NT2/D1 (cell line): Measurements from ENCODE around the gene NAV2.

Experiments used
- DNase-seq: peaks from one replicate; pipeline ENCODE4 v3.0.0-alpha.2; 2011; ENCODE audit warnings: low read depth, low spot score
- H3K27me3 ChIP-seq: 2 replicates; pipeline ENCODE4 v1.6.0; 2011; ENCODE audit warnings: mild to moderate bottlenecking; ENCODE audit not compliant: insufficient read length, insufficient read depth
- H3K36me3 ChIP-seq: 2 replicates; pipeline ENCODE4 v1.6.1; 2011; ENCODE audit warnings: mild to moderate bottlenecking, low read length, mixed read lengths; ENCODE audit not compliant: insufficient read depth, insufficient read length
- H3K4me1 ChIP-seq: 2 replicates; pipeline ENCODE4 v1.5.1; 2011; ENCODE audit not compliant: insufficient read depth, insufficient read length
- H3K4me3 ChIP-seq: 2 replicates; pipeline ENCODE4 v1.5.1; 2011; ENCODE audit warnings: low read depth; ENCODE audit not compliant: insufficient read length
- H3K9ac ChIP-seq: 2 replicates; pipeline ENCODE4 v1.6.0; 2011; ENCODE audit warnings: low read depth; ENCODE audit not compliant: insufficient read length
- H3K9me3 ChIP-seq: 2 replicates; pipeline ENCODE4 v1.5.1; 2011; ENCODE audit warnings: mild to moderate bottlenecking, low read length; ENCODE audit not compliant: insufficient read depth
- SUZ12 ChIP-seq: IDR thresholded peaks from 2 replicates; pipeline ENCODE4 v1.6.1; 2011; ENCODE audit not compliant: insufficient read length, insufficient read depth; ENCODE audit errors: extremely low read depth
- YY1 ChIP-seq: IDR thresholded peaks from 2 replicates; pipeline ENCODE4 v1.6.1; 2011; ENCODE audit not compliant: insufficient read length, insufficient read depth
- ZNF274 ChIP-seq: IDR thresholded peaks from 2 replicates; pipeline ENCODE4 v1.6.1; 2011; ENCODE audit warnings: mild to moderate bottlenecking, low read depth, low read length

Gene NAV2

DNA sequence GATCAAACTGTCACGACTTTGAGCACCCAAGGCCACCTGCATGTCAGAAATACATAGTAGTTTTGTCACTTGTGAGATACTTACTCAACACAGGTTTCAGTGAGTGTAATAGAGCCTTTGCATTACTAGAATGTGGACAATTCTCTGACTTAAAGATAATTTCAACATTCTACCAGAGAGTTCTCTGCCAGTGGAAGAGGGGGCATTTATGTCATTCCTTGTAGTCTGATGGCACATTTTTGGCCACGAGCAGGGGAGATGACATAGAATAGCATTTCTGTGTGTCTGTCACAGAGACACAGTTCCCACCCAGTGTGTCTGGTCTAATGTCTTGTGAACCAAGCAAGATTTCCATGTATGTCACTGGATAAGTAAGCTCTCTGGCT, 335.1 kb downstream of the NAV2 start:
- H3K27me3 ChIP-seq = no peaks in the 10 kb centered on the region
- DNase-seq = no peak
- peaks cover 15% of the 10 kb centered on the region for H3K4me1 ChIP-seq
- no peaks in the 10 kb centered on the region for H3K9me3 ChIP-seq
- TF ChIP-seq SUZ12 (no peak), YY1 (no peak), ZNF274 (no peak)
- H3K9ac ChIP-seq = no peak overlapping the region
- H3K4me3 ChIP-seq = no peak overlapping the region
- peaks cover 81% of the 10 kb centered on the region for H3K36me3 ChIP-seq

DNA sequence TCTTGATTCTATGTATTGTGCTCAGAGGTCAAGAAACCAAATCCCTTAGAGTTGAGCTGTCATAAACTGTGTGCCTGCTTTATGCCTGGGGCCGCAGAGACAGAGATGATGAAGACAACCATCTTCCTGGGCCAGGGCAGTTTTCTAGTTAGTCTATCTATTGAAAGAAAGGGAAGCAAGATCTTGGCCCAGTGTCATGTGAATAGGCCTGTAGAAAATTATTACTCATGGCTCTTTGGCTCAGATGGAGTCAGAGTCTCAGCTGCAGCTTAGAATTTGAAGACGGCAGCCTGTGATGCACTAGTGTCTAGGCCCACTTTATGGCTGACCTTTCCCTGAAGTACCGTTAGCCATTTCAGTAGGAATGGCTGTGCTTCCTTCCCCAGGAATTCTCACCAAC, 335.6 kb downstream of the NAV2 start:
- H3K27me3 ChIP-seq = no peaks in the 10 kb centered on the region
- peaks cover 15% of the 10 kb centered on the region for H3K4me1 ChIP-seq
- DNase-seq = no peak
- no peak overlapping the region for H3K4me3 ChIP-seq
- no peaks in the 10 kb centered on the region for H3K9me3 ChIP-seq
- H3K36me3 ChIP-seq = peaks cover 83% of the 10 kb centered on the region
- no peak for TF ChIP-seq ZNF274
- TF ChIP-seq SUZ12 = no peak
- no peak for TF ChIP-seq YY1
- H3K9ac ChIP-seq = no peak overlapping the region

DNA sequence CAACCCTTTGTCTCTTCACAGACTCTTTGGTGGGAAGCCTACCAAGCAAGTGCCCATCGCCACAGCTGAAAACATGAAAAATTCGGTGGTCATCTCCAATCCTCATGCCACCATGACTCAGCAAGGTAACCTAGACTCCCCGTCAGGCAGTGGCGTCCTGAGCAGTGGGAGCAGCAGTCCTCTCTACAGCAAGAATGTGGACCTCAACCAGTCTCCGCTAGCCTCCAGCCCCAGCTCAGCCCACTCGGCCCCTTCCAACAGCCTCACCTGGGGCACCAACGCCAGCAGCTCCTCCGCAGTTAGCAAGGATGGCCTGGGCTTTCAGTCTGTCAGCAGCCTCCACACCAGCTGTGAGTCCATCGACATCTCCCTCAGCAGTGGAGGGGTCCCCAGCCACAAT, 336.1 kb downstream of the NAV2 start:
- Histone ChIP-seq H3K9me3 (no peaks in the 10 kb centered on the region), H3K9ac (no peak overlapping the region), H3K27me3 (no peaks in the 10 kb centered on the region), H3K36me3 (peaks cover 87% of the 10 kb centered on the region), H3K4me1 (peaks cover 15% of the 10 kb centered on the region), H3K4me3 (no peak overlapping the region)
- no peak for DNase-seq
- TF ChIP-seq YY1 (no peak), SUZ12 (no peak), ZNF274 (no peak)

DNA sequence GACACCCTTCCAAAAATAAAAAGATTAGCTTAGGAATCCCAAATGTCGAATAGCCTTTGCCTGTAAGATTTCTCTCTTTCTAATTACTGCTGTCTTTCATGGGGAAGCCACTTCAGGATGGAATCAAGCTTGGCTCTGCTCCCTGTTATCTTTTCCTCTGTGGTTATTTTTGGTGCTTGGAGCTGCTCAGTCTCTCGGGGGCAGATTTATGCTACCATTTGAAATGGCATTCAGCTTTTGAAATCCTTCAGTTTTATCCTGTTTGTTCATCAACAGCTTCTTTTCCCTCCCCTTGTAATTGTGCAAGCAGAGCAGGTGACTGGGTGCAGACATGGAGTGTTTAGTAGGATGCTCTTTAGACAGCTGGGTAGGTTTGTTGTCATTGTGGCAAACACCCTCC, 336.6 kb downstream of the NAV2 start:
- Histone ChIP-seq H3K4me1 (peaks cover 15% of the 10 kb centered on the region), H3K9me3 (no peaks in the 10 kb centered on the region), H3K9ac (no peak overlapping the region), H3K27me3 (no peaks in the 10 kb centered on the region), H3K4me3 (no peak overlapping the region), H3K36me3 (peaks cover 84% of the 10 kb centered on the region)
- TF ChIP-seq SUZ12 (no peak), YY1 (no peak), ZNF274 (no peak)
- DNase-seq = no peak

DNA sequence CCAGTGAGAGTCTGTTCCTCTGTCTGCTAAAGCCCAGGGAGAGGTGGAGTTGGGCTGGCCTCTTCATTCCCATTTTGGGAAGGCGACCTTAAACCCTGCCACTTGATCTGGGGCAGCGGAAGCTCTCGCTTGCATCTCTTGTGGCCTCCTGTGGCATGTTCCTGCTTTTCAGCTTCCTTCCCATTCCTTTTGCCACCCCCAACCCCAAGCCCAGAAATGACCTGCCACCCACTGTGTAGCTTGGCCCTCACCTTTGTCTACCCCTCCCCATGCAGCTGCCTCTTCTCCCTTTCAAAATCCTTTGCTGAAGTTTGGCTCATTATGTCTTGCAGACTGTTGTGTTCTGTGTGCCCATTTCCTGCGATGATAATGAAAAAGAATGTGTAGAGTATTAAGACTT, 337.4 kb downstream of the NAV2 start:
- H3K36me3 ChIP-seq = peaks cover 85% of the 10 kb centered on the region
- no peaks in the 10 kb centered on the region for H3K27me3 ChIP-seq
- H3K4me1 ChIP-seq = peaks cover 14% of the 10 kb centered on the region
- no peaks in the 10 kb centered on the region for H3K9me3 ChIP-seq
- no peak for DNase-seq
- TF ChIP-seq YY1 = no peak
- TF ChIP-seq SUZ12 = no peak
- TF ChIP-seq ZNF274 = no peak
- H3K9ac ChIP-seq = no peak overlapping the region
- H3K4me3 ChIP-seq = no peak overlapping the region

DNA sequence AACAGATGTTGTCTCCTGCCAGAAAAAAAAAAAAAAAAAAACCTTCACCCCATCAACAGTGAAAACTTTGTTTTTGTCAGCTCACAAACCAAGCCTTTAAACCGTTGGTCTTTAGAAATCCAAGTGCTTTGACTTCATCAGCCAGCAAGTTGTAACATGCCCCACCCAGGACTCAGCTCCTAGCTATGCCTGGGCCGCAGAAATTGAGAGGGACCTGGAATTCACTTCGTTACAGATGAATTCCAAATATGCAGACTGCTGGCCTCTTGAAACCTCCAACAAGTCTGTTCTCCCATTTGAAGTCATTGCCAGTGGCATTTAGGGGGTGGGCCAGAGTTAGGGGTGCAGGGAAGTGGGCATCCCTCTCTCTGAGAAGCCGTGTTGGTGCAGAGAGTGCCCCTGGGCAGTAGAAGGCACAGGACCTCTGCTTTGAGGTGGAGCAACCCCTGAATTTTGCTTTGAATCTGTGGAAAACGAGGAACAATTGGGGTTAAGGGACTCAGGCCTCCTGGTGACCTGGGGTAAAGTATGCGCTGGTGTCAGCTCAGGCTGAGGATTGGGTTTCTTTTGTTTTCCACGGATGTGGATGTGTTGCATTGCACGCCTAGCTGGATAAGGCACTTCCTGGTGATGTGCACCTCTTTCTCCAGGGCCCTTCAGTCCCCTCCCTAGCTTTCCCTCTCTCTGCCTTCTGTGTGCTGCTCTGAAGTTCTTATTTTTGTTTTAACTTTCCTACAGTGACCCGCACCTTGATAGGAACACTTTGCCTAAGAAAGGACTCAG, 338.1 kb downstream of the NAV2 start:
- Histone ChIP-seq H3K36me3 (peaks cover 85% of the 10 kb centered on the region), H3K9me3 (no peaks in the 10 kb centered on the region), H3K9ac (no peak overlapping the region), H3K27me3 (no peaks in the 10 kb centered on the region), H3K4me1 (peaks cover 12% of the 10 kb centered on the region), H3K4me3 (no peak overlapping the region)
- TF ChIP-seq SUZ12 (no peak), ZNF274 (no peak), YY1 (no peak)
- no peak for DNase-seq

DNA sequence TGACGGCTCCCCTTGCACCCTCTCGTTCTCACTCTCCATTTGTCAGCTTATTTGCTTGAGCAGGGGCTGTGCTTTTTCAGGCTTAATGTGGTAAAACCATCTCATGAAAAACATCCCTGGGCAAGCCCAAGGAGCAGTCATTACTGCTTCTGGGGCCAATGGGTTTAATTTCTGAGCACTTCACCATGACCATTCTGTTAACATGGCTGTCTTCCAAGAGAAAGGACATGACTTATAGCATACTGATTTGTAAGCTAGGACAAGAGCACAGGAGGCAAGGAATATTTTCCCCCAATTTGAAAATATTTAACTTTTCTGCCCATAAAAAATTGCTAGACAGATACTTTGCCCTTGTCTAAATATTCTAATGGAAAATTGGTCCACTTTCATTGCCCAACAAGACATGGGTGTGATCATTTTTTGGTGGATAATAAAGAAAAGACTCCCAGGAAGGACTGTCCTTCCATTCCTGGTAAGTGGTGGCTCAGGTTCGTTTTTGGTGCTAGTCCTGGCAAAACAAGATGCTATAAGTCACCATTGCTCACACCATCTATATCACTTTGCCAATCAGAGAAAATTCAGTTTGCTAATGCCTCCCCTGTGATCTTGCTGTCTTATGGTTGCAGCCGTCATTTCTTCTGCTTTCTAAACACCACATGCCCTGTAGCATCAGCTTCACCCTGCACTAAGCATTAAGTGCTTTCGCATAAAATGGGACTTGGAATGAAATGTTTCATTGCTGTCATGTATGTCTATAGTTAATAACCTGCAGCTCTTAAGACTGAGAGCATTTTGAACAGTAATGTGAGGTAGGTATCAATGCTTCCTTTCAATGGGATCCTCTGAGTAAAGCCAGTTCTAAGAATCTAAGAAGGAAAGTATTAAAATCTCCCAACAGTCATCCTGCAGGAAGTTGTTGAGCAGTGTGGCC, 339.1 kb downstream of the NAV2 start:
- Histone ChIP-seq H3K4me3 (no peak overlapping the region), H3K36me3 (peaks cover 92% of the 10 kb centered on the region), H3K4me1 (peaks cover 12% of the 10 kb centered on the region), H3K9me3 (no peaks in the 10 kb centered on the region), H3K9ac (no peak overlapping the region), H3K27me3 (no peaks in the 10 kb centered on the region)
- DNase-seq = no peak
- TF ChIP-seq YY1 (no peak), ZNF274 (no peak), SUZ12 (no peak)
